HG02885 (cell line): ENCODE measurements around the gene RNF17.

Experiments used
- ATAC-seq: cut with Tn5 transposase; IDR thresholded peaks from one replicate; pipeline ENCODE4 v1.9.1; 2021; ENCODE audit warnings: mild to moderate bottlenecking; ENCODE audit not compliant: unreplicated experiment, poor library complexity

The RNF17 gene

DNA sequence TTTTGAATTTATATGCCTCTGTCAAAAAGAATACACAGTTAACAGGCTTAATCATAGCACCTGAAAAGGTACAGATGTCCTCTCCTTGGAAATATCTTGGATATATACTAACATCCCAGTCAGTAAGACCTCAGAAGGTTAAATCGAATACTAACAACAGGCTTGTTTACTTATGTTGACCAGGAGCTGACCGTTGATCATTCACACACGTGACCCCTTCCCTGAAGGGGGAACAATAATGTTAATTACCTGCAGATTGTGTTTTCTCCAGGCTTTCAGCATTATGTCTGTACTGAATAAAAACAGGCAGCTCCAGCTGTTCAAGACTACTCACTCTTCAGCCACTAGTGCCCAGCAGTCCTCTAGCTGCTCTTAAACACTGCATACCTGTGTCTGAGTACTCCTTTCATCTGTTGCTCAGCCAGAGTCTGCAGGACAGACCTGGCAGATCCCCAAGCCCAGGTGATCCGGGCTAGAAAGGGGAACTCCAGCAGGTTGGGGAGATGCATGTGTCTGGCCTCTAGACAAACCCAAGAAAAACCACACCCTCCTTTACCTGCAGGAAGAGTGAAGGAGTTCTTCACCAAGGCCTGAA lies 163.9 kb downstream of the RNF17 start:
- ATAC-seq: no peak

DNA sequence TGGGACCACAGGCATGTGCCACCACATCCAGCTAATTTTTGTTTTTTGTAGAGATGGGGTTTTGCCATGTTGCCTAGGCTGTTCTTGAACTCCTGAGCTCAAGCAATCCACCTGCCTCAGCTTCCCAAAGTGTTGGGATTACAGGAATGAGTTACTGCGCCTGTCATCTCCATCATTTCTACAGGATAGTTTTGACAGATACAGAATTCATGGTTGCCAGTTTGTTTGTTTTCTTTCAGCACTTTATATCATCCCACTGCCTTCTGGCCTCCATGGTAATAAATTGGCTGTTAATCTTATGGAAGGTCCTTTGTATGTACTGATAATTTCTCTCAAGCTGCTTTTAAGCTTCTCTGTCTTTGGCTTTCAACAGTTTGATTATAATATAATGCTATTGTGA lies 165.2 kb downstream of the RNF17 start:
- no peak for ATAC-seq
